GM21717 (cell line): Measurements from ENCODE around the gene MAGOH.
"Not testable (repeated sequence)": the region's sequence is repeated elsewhere in the genome, so short reads cannot be mapped to it uniquely, and the experiment has no call there.

ENCODE experiments used
- ATAC-seq: cut with Tn5 transposase; IDR thresholded peaks from one replicate; pipeline ENCODE4 v1.9.1; 2021; ENCODE audit warnings: mild to moderate bottlenecking, moderate library complexity; ENCODE audit not compliant: unreplicated experiment

The MAGOH gene

GRCh38 chr1:53241828-53242227, 3.5 kb upstream of the MAGOH start:
- no peak for ATAC-seq

GRCh38 chr1:53237638-53238037, 680 bp downstream of the MAGOH start:
- no peak for ATAC-seq

GRCh38 chr1:53220962-53221286, 17.4 kb downstream of the MAGOH start:
- no peak for ATAC-seq

GRCh38 chr1:53220171-53220961, 18.0 kb downstream of the MAGOH start, which contains the start of gene CZIB:
CZIB (minus strand) TSS chr1:53220634; CDS start chr1:53220575, 59 bp downstream.
- ATAC-seq, result peak; percentile 90

GRCh38 chr1:53219711-53220110, 18.6 kb downstream of the MAGOH start:
- ATAC-seq, result no peak

DNA sequence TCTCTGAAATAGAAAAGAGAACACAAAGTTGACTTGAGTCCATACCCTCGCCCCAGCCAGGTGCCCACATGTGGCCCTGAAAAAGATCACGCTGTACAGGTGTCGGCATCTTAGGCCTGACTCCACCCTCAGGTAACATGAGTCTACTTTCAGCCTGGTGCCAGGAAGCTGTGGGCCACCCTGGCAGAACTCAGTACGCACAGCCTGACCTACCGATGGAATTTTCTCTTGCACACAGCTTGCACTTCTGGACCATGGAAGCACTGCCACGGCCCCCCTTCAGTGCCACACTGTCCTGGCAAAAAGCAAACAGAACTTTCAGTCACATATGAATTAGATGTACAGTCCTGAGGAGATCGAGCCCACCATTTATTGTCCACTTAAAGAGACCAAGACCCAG, 20.1 kb downstream of the MAGOH start:
- no peak for ATAC-seq

GRCh38 chr1:53214376-53214940, 23.9 kb downstream of the MAGOH start:
- ATAC-seq, result no peak

- ATAC-seq, result no peak
Observed at GRCh38 chr1:53210954-53211353, 27.4 kb downstream of the MAGOH start.

DNA sequence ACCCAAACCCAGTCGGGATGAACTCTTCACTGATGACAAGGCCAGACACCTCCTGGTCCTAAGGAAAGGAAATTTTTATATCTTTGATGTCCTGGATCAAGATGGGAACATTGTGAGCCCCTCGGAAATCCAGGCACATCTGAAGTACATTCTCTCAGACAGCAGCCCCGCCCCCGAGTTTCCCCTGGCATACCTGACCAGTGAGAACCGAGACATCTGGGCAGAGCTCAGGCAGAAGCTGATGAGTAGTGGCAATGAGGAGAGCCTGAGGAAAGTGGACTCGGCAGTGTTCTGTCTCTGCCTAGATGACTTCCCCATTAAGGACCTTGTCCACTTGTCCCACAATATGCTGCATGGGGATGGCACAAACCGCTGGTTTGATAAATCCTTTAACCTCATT, 28.0 kb downstream of the MAGOH start:
- ATAC-seq, result no peak

GRCh38 chr1:53207726-53208125, 30.6 kb downstream of the MAGOH start:
- ATAC-seq, result no peak

DNA sequence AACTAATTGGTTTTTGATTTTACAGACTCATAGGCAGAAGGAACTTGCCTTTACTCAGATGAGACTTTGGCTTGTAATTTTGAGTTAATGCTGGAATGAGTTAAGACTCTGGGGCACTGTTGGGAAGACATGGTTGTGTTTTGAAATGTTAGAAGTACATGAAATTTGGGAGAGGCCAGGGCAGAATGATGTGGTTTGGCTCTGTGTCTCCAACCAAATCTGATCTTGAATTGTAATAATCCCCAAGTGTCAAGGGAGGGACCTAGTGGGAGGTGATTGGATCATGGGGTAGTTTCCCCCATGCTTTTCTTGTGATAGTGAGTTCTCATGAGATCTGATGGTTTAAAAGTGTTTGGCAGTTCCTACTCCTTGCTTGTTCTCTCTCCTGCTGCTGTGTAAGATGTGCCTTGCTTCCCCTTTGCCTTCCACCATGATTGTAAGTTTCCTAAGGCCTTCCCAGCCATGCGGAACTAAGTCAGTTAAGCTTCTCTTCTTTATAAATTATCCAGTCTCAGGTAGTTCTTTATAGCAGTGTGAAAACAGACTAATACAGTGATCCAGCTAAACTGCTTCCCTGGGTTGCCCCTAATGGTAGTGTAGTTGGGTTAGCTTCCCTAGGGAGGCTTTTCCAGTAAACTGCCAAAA, 31.5 kb downstream of the MAGOH start:
- ATAC-seq, result no peak

DNA sequence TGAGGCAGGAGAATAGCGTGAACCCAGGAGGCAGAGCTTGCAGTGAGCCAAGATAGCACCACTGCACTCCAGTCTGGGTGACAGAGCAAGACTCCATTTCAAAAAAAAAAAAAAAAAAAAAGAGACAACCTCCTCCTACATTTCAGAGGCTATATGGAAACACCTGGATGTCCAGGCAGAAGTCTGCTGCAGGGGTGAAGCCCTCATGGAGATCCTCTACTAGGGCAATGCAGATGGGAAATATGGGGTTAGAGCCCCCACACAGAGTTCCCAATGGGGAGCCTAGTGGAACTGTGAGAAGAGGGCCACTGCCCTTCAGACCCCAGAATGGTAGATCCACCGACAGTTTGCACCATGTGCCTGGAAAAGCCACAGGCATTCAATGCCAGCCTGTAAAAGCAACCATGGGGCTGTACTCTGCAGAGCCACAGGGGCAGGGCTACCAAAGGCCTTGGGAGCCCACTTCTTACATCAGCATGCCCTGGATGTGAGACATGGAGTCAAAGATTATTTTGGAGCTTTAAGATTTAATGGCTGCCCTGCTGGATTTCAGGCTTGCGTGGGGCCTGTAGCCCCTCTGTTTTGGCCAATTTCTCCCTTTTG, 32.1 kb downstream of the MAGOH start:
- not testable (repeated sequence) for ATAC-seq

GRCh38 chr1:53205496-53205895, 32.8 kb downstream of the MAGOH start:
- ATAC-seq, result not testable (repeated sequence)

GRCh38 chr1:53203466-53203865, 34.9 kb downstream of the MAGOH start:
- no peak for ATAC-seq

DNA sequence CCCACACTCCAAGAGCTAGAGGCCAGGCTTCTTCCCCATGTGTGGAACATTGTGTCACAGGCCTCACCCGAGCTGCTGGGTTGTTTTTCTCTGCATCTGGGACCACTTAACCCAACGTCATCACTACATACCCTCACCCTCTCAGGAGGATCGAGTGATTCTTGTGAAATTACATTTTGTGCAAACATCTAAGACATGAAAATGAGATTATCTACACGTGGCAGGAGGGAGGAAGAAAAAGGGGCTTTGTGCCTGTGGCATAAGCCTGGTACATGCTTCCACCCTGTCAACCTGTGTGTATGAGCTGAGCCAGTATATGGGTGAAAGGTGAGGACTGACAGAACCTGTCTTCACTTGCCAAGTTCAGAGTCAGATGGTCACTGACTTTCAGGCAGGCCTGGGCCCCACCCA, 40.1 kb downstream of the MAGOH start:
- no peak for ATAC-seq

GRCh38 chr1:53197291-53198200, 40.8 kb downstream of the MAGOH start:
- no peak for ATAC-seq

- peak; percentile 98 for ATAC-seq
Observed at GRCh38 chr1:53196485-53197290, 41.6 kb downstream of the MAGOH start, which contains the start of gene CPT2. CPT2 (plus strand) TSS chr1:53196824; CDS start chr1:53196944, 120 bp downstream.

DNA sequence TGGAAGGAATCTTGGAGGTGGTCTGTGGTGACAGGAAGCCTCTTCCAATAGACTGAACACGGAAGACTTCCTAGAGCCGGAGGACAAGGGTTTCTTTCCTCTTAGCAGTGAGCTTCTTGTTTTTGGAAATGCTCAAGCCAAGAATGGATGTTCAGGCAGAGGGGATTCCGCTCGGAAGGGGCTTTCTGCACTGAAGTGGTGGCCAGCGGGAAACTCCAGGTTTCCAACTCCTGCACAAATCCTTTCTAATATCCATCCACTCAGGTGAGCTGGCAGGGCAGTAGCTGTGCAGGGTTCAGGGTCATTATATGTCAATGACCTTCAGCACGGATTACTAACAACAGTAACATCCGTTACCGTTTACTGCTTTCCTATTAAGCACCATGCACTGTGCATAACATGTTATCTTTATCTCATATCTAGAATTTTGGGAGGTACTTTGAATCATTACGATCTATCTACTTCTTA, 42.3 kb downstream of the MAGOH start:
- ATAC-seq, result no peak

DNA sequence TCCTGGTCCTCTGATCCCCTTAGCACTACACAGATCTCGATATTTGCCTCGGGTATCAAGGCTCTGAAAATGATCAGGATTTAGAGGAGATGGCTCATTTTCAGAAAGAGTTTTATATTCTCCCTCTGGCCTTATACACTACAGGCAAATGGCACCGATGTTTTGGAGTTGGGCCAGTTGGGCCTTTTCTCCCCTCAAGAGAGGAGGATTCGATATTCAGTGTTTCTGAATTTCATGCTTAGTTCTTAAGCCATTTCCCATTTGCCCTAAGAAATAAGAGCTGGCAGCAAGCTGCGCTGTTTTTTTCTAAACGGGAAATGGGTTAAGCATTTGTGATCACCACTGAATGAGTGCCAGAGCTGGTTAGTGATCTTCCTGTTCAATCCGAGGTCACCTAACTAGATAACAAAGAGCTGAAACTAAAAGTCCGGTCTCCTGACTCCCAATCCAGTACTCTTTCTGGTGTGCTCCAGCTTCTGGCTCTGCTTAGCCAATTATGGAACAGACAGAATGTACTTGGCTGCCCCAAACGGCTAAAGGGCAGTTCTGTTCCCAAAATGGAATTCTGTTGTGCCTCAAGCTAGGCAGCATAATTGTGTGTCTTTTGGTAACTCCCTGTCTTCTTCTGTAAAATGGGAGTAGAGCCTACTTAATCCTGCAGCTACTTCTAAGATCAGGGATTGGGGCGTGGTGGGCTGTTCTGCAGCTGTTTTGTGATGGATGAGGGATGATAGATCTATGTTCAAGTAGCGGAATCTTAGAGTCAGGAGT, 42.9 kb downstream of the MAGOH start:
- no peak for ATAC-seq
